K562 (cell line): ENCODE results near the gene TBC1D16. TPM values are rescaled to one million over a fixed set of nuclear protein-coding genes. Genes with fewer than 3 reads are reported as not detected.

Source experiments
- EZH2 ChIP-seq: IDR thresholded peaks from 2 replicates; pipeline ENCODE4 v1.6.1; 2012; ENCODE audit warnings: low read depth, mild to moderate bottlenecking, inconsistent platforms, low read length, borderline replicate concordance
- RFX7 ChIP-seq: fragments of 250-450 bp; sonication (Bioruptor Pico); IDR thresholded peaks from 2 replicates; pipeline ENCODE4 v1.5.1; 2021; ENCODE audit warnings: mild to moderate bottlenecking
- polyA plus RNA-seq, 8 experiments: library from polyadenylated mRNA; depleted of rRNA in 4 of 8; stranded (reverse) in 5 of 8; unstranded in 3 of 8; fragments of >200 nt; fragmentation: Nextera tagmentation in 2 of 8; fragmentation: Illumina TruSeq in 1 of 8; extraction: Ambion mirVana in 2 of 8; extraction: Trizol in 1 of 8; gene quantifications; 2 replicates each; pipeline versions ENCODE4 v1.2.1 to v1.2.3, GENCODE V29; 2011 to 2014; ENCODE audit warnings: inconsistent platforms in 1 of 8, missing spikeins in 1 of 8
- total RNA-seq, 7 experiments: library from RNA; depleted of rRNA in 6 of 7; stranded (reverse); fragments of >200 nt in 6 of 7; fragmentation: Illumina TruSeq in 2 of 7; extraction: Trizol in 2 of 7; gene quantifications; 2 replicates each; pipeline versions ENCODE4 v1.2.1 to v1.2.3, GENCODE V29; 2011 to 2021; ENCODE audit warnings: low replicate concordance in 1 of 7
- TF ChIP-seq, protein P1 (sequence below): fragments of 200-600 bp; sonication (generic); IDR thresholded peaks from one replicate; pipeline ENCODE4 v1.6.1; 2012; ENCODE audit warnings: mild to moderate bottlenecking, low read depth, low read length, inconsistent platforms

TBC1D16 gene
- total and polyA plus RNA-seq, 9 of the 15 experiments (the other 6 are each of a cell fraction or from before 2014, with no cell fraction given), result 0.01 to 0.20 (median 0.03) TPM; not detected in 1

DNA sequence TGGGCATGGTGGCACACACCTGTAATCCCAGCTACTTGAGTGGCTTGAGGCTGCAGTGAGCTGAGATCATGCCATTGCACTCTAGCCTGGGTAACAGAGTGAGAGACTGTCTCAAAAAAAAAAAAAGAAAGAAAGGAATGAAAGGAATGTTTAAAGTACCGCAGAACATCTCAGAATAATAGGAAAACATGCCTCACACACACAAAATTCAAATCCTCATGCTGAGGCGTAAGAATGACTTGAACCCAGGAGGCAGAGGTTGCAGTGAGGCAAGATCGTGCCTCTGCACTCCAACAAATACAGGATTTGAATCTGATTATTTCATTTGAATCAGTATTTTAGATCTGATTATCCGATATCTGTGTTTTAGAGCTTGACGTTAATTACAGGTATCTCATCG lies 44.4 kb upstream of the TBC1D16 start (continued):
- TF ChIP-seq, protein P1, sequence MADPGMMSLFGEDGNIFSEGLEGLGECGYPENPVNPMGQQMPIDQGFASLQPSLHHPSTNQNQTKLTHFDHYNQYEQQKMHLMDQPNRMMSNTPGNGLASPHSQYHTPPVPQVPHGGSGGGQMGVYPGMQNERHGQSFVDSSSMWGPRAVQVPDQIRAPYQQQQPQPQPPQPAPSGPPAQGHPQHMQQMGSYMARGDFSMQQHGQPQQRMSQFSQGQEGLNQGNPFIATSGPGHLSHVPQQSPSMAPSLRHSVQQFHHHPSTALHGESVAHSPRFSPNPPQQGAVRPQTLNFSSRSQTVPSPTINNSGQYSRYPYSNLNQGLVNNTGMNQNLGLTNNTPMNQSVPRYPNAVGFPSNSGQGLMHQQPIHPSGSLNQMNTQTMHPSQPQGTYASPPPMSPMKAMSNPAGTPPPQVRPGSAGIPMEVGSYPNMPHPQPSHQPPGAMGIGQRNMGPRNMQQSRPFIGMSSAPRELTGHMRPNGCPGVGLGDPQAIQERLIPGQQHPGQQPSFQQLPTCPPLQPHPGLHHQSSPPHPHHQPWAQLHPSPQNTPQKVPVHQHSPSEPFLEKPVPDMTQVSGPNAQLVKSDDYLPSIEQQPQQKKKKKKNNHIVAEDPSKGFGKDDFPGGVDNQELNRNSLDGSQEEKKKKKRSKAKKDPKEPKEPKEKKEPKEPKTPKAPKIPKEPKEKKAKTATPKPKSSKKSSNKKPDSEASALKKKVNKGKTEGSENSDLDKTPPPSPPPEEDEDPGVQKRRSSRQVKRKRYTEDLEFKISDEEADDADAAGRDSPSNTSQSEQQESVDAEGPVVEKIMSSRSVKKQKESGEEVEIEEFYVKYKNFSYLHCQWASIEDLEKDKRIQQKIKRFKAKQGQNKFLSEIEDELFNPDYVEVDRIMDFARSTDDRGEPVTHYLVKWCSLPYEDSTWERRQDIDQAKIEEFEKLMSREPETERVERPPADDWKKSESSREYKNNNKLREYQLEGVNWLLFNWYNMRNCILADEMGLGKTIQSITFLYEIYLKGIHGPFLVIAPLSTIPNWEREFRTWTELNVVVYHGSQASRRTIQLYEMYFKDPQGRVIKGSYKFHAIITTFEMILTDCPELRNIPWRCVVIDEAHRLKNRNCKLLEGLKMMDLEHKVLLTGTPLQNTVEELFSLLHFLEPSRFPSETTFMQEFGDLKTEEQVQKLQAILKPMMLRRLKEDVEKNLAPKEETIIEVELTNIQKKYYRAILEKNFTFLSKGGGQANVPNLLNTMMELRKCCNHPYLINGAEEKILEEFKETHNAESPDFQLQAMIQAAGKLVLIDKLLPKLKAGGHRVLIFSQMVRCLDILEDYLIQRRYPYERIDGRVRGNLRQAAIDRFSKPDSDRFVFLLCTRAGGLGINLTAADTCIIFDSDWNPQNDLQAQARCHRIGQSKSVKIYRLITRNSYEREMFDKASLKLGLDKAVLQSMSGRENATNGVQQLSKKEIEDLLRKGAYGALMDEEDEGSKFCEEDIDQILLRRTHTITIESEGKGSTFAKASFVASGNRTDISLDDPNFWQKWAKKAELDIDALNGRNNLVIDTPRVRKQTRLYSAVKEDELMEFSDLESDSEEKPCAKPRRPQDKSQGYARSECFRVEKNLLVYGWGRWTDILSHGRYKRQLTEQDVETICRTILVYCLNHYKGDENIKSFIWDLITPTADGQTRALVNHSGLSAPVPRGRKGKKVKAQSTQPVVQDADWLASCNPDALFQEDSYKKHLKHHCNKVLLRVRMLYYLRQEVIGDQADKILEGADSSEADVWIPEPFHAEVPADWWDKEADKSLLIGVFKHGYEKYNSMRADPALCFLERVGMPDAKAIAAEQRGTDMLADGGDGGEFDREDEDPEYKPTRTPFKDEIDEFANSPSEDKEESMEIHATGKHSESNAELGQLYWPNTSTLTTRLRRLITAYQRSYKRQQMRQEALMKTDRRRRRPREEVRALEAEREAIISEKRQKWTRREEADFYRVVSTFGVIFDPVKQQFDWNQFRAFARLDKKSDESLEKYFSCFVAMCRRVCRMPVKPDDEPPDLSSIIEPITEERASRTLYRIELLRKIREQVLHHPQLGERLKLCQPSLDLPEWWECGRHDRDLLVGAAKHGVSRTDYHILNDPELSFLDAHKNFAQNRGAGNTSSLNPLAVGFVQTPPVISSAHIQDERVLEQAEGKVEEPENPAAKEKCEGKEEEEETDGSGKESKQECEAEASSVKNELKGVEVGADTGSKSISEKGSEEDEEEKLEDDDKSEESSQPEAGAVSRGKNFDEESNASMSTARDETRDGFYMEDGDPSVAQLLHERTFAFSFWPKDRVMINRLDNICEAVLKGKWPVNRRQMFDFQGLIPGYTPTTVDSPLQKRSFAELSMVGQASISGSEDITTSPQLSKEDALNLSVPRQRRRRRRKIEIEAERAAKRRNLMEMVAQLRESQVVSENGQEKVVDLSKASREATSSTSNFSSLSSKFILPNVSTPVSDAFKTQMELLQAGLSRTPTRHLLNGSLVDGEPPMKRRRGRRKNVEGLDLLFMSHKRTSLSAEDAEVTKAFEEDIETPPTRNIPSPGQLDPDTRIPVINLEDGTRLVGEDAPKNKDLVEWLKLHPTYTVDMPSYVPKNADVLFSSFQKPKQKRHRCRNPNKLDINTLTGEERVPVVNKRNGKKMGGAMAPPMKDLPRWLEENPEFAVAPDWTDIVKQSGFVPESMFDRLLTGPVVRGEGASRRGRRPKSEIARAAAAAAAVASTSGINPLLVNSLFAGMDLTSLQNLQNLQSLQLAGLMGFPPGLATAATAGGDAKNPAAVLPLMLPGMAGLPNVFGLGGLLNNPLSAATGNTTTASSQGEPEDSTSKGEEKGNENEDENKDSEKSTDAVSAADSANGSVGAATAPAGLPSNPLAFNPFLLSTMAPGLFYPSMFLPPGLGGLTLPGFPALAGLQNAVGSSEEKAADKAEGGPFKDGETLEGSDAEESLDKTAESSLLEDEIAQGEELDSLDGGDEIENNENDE, result no peak
- TF ChIP-seq RFX7 (CRISPR knock-in tag) (no peak), EZH2 (no peak)
